Calu3 (cell line): ENCODE results near the gene RTKN. TPM values are rescaled to one million over a fixed set of nuclear protein-coding genes. Genes with fewer than 3 reads are reported as not detected.
A peak's percentile ranks its signal among the peaks of the same experiment; 100 is the strongest.

ENCODE experiments used
- BruUV-seq: library from RNA; stranded (reverse); fragments of 400-500 nt; replicated peaks from 2 replicates; lab custom pipeline; 2021; lab: Mats Ljungman, UMichigan
- CTCF ChIA-PET: fragments of 300-600 bp; sonication (Branson Sonifier 250); formaldehyde crosslinking; loops from one replicate; lab custom pipeline; 2022; ENCODE audit warnings: antibody characterized with exemption; lab: Charles Lee
- DNase-seq: peaks from one replicate; pipeline ENCODE4 v3.0.0; 2022
- H3K27ac Mint-ChIP-seq: one replicate; pipeline ENCODE4 v1.8.0; 2022; ENCODE audit warnings: mixed read lengths; ENCODE audit not compliant: unreplicated experiment
- H3K27me3 Mint-ChIP-seq: one replicate; pipeline ENCODE4 v1.8.0; 2022; ENCODE audit warnings: mixed read lengths; ENCODE audit not compliant: unreplicated experiment
- H3K36me3 Mint-ChIP-seq: one replicate; pipeline ENCODE4 v1.8.0; 2022; ENCODE audit warnings: mild to moderate bottlenecking, moderate library complexity, mixed read lengths; ENCODE audit not compliant: insufficient read depth, unreplicated experiment
- H3K4me1 Mint-ChIP-seq: one replicate; pipeline ENCODE4 v1.8.0; 2022; ENCODE audit warnings: mild to moderate bottlenecking, low read depth, mixed read lengths; ENCODE audit not compliant: unreplicated experiment
- H3K4me3 Mint-ChIP-seq: one replicate; pipeline ENCODE4 v1.8.0; 2022; ENCODE audit warnings: mild to moderate bottlenecking, low read depth, moderate library complexity, mixed read lengths; ENCODE audit not compliant: unreplicated experiment
- H3K9me3 Mint-ChIP-seq: one replicate; pipeline ENCODE4 v1.8.0; 2022; ENCODE audit warnings: low read depth, mixed read lengths; ENCODE audit not compliant: unreplicated experiment
- intact Hi-C: fragments of 100-400 bp; cut with micrococcal nuclease; formaldehyde crosslinking; loops from one replicate; pipeline ENCODE4 v1.10.0; 2022; ENCODE audit not compliant: unreplicated experiment
- total RNA-seq: library from RNA; stranded (reverse); gene quantifications from 2 replicates; pipeline ENCODE4 v1.2.3, GENCODE V29; 2022
- TF ChIP-seq, protein P1 (sequence below): fragments of 200-600 bp; IDR thresholded peaks from one replicate; pipeline ENCODE4 v1.8.0; 2022; ENCODE audit warnings: antibody characterized with exemption; ENCODE audit not compliant: unreplicated experiment

Gene RTKN
- total RNA-seq, 1 experiment from 2014 or later = 97.6 TPM

DNA sequence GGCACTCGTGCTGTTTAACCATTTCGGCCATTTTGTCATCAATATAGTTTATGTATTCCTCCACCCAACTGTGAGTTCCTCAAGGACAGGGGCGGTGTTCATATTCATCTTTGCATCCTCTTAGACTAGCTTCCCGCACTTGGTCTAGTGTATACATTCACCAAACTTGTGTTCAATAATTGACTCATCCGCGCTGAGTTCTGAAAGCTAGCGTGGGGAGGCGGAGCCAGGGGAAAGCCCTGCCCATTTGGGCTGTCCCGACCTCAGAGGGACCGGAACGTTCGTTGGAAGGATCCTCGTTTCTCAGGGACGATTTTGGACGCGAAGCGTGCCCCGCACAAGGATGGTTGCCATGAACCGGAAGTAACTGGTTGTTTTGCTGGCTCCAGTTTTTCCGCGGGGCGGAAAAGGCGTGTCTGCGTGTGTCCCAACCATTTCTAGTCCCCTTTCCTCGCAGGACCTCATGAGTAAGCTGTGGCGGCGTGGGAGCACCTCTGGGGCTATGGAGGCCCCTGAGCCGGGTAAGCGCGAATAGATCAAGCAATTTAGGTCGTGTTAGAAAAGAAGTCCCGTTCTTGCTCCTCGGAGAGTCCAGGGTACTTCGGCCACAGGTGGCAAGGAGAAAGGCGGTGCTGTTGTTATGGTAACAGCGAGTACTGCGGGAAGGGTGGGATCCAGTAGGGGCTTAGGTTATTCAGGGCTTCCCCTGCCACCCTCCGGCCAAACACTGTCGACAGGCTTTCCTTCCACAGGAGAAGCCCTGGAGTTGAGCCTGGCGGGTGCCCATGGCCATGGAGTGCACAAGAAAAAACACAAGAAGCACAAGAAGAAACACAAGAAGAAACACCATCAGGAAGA is 13.1 kb upstream of the RTKN start, which contains the start of gene INO80B:
Gene INO80B (plus strand): TSS at position 434 of the 858 bp plus-strand sequence. CDS start 30 bp downstream, at position 464.
- Mint-ChIP-seq H3K4me1 (peaks cover 44% of the 10 kb centered on the region), H3K9me3 (no peaks in the 10 kb centered on the region), H3K27ac (peak within 1 kb of the TSS; percentile 35), H3K27me3 (peaks cover 12% of the 10 kb centered on the region), H3K4me3 (peak within 1 kb of the TSS; percentile 83), H3K36me3 (peaks cover 53% of the 10 kb centered on the region)
- TSS peak; percentile 7 for BruUV-seq
- DNase-seq = peak; percentile 96
- CTCF ChIA-PET = interaction anchor here (1.1 kb wide), 1 partner anchor 13 kb away, joined by 5 read pairs; no protein-coding TSS in a partner anchor
- intact Hi-C loops = loop anchor here (2.0 kb wide), 1 partner anchor 14 kb away; the partner anchor contains the start of gene RTKN
- TF ChIP-seq, protein P1, sequence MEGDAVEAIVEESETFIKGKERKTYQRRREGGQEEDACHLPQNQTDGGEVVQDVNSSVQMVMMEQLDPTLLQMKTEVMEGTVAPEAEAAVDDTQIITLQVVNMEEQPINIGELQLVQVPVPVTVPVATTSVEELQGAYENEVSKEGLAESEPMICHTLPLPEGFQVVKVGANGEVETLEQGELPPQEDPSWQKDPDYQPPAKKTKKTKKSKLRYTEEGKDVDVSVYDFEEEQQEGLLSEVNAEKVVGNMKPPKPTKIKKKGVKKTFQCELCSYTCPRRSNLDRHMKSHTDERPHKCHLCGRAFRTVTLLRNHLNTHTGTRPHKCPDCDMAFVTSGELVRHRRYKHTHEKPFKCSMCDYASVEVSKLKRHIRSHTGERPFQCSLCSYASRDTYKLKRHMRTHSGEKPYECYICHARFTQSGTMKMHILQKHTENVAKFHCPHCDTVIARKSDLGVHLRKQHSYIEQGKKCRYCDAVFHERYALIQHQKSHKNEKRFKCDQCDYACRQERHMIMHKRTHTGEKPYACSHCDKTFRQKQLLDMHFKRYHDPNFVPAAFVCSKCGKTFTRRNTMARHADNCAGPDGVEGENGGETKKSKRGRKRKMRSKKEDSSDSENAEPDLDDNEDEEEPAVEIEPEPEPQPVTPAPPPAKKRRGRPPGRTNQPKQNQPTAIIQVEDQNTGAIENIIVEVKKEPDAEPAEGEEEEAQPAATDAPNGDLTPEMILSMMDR = no peak

- BruUV-seq = no TSS peak
- Mint-ChIP-seq H3K4me1 (peaks cover 29% of the 10 kb centered on the region), H3K27ac (no peak overlapping the region), H3K36me3 (peaks cover 14% of the 10 kb centered on the region), H3K27me3 (peaks cover 13% of the 10 kb centered on the region), H3K9me3 (no peaks in the 10 kb centered on the region), H3K4me3 (no peak overlapping the region)
- CTCF ChIA-PET = no interaction called here
- TF ChIP-seq, protein P1 = no peak
- DNase-seq = no peak
- intact Hi-C loops = no loop called here
These were observed 8.9 kb upstream of the RTKN start for GRCh38 chr2:74450570-74451190.

DNA sequence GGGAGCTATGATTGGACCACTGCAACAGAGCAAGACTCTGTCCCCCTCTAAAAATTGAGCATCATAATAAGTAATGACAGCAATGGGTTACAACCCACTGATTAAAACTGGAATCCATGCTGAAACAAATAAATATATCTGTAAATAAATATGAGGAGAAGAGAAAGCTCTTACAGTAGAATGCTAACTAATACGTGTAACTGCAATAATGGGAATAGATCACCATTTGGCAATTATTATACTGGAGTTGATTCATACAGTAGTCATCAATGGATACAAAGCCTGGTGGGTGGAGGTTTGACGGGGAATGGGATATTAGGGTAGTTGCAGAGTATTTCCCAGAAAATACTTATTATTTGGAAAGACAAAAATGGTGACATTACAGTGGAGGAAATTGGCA is 7.0 kb upstream of the RTKN start:
- H3K27me3 Mint-ChIP-seq = peaks cover 24% of the 10 kb centered on the region
- H3K4me1 Mint-ChIP-seq = peaks cover 34% of the 10 kb centered on the region
- BruUV-seq = no TSS peak
- no peaks in the 10 kb centered on the region for H3K36me3 Mint-ChIP-seq
- H3K27ac Mint-ChIP-seq = no peak overlapping the region
- H3K4me3 Mint-ChIP-seq = no peak overlapping the region
- intact Hi-C loops = no loop called here
- no peaks in the 10 kb centered on the region for H3K9me3 Mint-ChIP-seq
- DNase-seq = no peak
- TF ChIP-seq, protein P1 = no peak
- CTCF ChIA-PET = no interaction called here

DNA sequence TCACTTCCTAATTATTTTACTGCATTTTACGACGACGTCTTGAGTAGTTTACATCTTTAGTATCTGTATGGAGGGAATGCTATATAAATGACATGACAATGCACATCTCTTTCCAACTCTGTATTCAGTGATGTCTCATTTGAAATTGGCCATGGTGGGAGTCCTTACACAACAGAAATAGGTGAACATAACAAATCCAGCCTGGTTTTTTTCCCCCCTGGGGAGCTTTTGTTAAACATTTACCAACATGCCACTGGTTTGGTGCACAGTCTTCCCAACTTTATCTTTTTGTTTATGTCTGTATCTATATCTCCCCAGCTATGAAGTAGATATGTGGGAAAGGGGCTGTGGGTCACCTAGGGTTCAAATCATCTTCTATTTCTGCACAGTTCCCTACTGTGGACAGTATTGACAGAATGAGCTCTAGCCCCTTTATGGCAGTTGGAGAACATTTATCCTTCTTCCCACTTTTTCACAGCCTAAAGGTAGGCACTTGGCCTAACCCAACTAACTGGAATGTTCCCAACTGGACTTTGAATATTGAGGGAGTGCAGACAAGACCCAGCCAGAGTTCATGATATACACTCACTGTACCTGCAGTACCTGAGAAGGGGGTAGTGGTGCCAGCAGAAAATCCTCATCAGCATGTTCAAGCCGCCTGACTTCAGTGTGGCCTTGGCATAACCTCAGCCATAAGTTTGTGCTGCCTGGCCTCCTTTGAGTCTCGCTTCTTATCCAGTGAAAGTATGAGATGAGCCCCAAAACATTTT is 5.7 kb upstream of the RTKN start:
- H3K4me1 Mint-ChIP-seq = peaks cover 26% of the 10 kb centered on the region
- H3K9me3 Mint-ChIP-seq = no peaks in the 10 kb centered on the region
- H3K27ac Mint-ChIP-seq = no peak overlapping the region
- CTCF ChIA-PET = no interaction called here
- peaks cover 12% of the 10 kb centered on the region for H3K27me3 Mint-ChIP-seq
- BruUV-seq = no TSS peak
- intact Hi-C loops = no loop called here
- TF ChIP-seq, protein P1 = no peak
- H3K4me3 Mint-ChIP-seq = no peak overlapping the region
- no peak for DNase-seq
- H3K36me3 Mint-ChIP-seq = peaks cover 4% of the 10 kb centered on the region
